Hematopoietic multipotent progenitor cell treated with erythropoietin and hydrocortisone succinate and interleukin-3 and kit ligand, for 6 days (in vitro differentiated cells): Measurements from ENCODE around the gene RFLNA.
"Not testable (repeated sequence)": the region's sequence is repeated elsewhere in the genome, so short reads cannot be mapped to it uniquely, and the experiment has no call there.

ENCODE experiments used
- DNase-seq: peaks from one replicate; pipeline ENCODE4 v3.0.0-alpha.2; 2015

The RFLNA gene

GRCh38 chr12:124283326-124283725 is 11.6 kb upstream of the RFLNA start:
- DNase-seq, result no peak

GRCh38 chr12:124284368-124284767 is 10.5 kb upstream of the RFLNA start:
- DNase-seq, result no peak

- DNase-seq, result no peak
Observed at GRCh38 chr12:124286414-124286813, 8.5 kb upstream of the RFLNA start.

- DNase-seq, result no peak
Observed at GRCh38 chr12:124286971-124287370, 7.9 kb upstream of the RFLNA start.

GRCh38 chr12:124289634-124290600 is 5.0 kb upstream of the RFLNA start:
- no peak for DNase-seq

- DNase-seq, result no peak
Observed at GRCh38 chr12:124292385-124292784, 2.5 kb upstream of the RFLNA start.

- DNase-seq, result no peak
Observed at GRCh38 chr12:124293286-124294003, 1.4 kb upstream of the RFLNA start.

- no peak for DNase-seq
Observed at GRCh38 chr12:124295431-124296058, 652 bp downstream of the RFLNA start.

GRCh38 chr12:124296295-124296915 is 1.5 kb downstream of the RFLNA start:
- no peak for DNase-seq

- no peak for DNase-seq
Observed at GRCh38 chr12:124296916-124297351, 2.0 kb downstream of the RFLNA start.

GRCh38 chr12:124297389-124297788 is 2.5 kb downstream of the RFLNA start:
- DNase-seq, result no peak

GRCh38 chr12:124297856-124298255 is 3.0 kb downstream of the RFLNA start:
- DNase-seq, result no peak

- DNase-seq, result no peak
Observed at GRCh38 chr12:124298685-124299410, 4.0 kb downstream of the RFLNA start.

GRCh38 chr12:124299628-124300388 is 4.9 kb downstream of the RFLNA start:
- no peak for DNase-seq

- not testable (repeated sequence) for DNase-seq
Observed at GRCh38 chr12:124300657-124301056, 5.8 kb downstream of the RFLNA start.

- DNase-seq, result no peak
Observed at GRCh38 chr12:124301084-124301654, 6.3 kb downstream of the RFLNA start.

GRCh38 chr12:124302241-124302806 is 7.4 kb downstream of the RFLNA start:
- no peak for DNase-seq

GRCh38 chr12:124302807-124303578 is 8.1 kb downstream of the RFLNA start:
- no peak for DNase-seq

- no peak for DNase-seq
Observed at GRCh38 chr12:124303579-124304313, 8.9 kb downstream of the RFLNA start.
